Testis (tissue), 3 donors: ENCODE results near the gene ZNF574. TPM values are rescaled to one million over a fixed set of nuclear protein-coding genes. Genes with fewer than 3 reads are reported as not detected.

ENCODE experiments used
- DNase-seq: peaks from one replicate; pipeline ENCODE4 v3.0.0-alpha.2; 2019
- H3K27ac ChIP-seq, 2 donors: fragments of 200-600 bp; sonication (generic); one replicate each; pipeline ENCODE4 v1.5.1; 2019
- H3K27me3 ChIP-seq: fragments of 200-600 bp; sonication (generic); one replicate; pipeline ENCODE4 v1.5.1; 2019
- H3K36me3 ChIP-seq: fragments of 200-600 bp; sonication (generic); one replicate; pipeline ENCODE4 v1.5.1; 2017; ENCODE audit warnings: low read depth; ENCODE audit errors: missing control alignments
- H3K4me1 ChIP-seq: fragments of 200-600 bp; sonication (generic); one replicate; pipeline ENCODE4 v1.5.1; 2019
- H3K4me3 ChIP-seq, 2 donors: fragments of 200-600 bp; sonication (generic); one replicate each; pipeline ENCODE4 v1.5.1; 2017 to 2019
- H3K9me3 ChIP-seq: fragments of 200-600 bp; sonication (generic); one replicate; pipeline ENCODE4 v1.5.1; 2017
- CTCF ChIP-seq, 3 experiments: fragments of 450-650 bp in 2 of 3; fragments of 200-600 bp in 1 of 3; sonication (generic) in 1 of 3; IDR thresholded peaks; one replicate each; pipeline ENCODE4 v1.5.1; 2016 to 2019; ENCODE audit warnings: antibody characterized with exemption in 3 of 3, mild to moderate bottlenecking in 2 of 3, moderate library complexity in 1 of 3
- POLR2A ChIP-seq: fragments of 450-650 bp; IDR thresholded peaks from one replicate; pipeline ENCODE4 v1.6.1; 2017; ENCODE audit warnings: antibody characterized with exemption, mild to moderate bottlenecking, moderate library complexity
- WGBS, 2 donors: methylation state at CpG; one replicate each; pipeline ENCODE4 v1.1.5; 2018; 5-methylcytosine and 5-hydroxymethylcytosine counted together
- intact Hi-C: fragments of 100-400 bp; cut with DNase I; formaldehyde crosslinking; loops from one replicate; pipeline ENCODE4 v1.15.1; 2023; ENCODE audit warnings: low total_unique reads
- polyA plus RNA-seq: library from polyadenylated mRNA; stranded (reverse); fragments of 350-450 nt; fragmentation: Illumina TruSeq; extraction: RNeasy Lipid Tissue Mini Kit (QIAGEN cat#74804); gene quantifications from one replicate; pipeline ENCODE4 v1.2.3, GENCODE V29; 2014; ENCODE audit warnings: low read depth, low replicate concordance; ENCODE audit not compliant: insufficient read depth
- total RNA-seq, 2 donors: library from RNA; depleted of rRNA; stranded (reverse); fragments of >200 nt; gene quantifications; one replicate each; pipeline ENCODE4 v1.2.3, GENCODE V29; 2016

The ZNF574 gene
- total and polyA plus RNA-seq, 3 donors from 2014 or later: 47.4 to 64.8 (median 63.2) TPM

- intact Hi-C loops: no loop called here
- Histone ChIP-seq H3K36me3 (no peaks in the 10 kb centered on the region), H3K4me1 (no peaks in the 10 kb centered on the region), H3K9me3 (no peaks in the 10 kb centered on the region), H3K27ac (no peak overlapping the region), H3K4me3 (no peak overlapping the region), H3K27me3 (no peaks in the 10 kb centered on the region)
- no peak for DNase-seq
- TF ChIP-seq POLR2A: no peak
- TF ChIP-seq CTCF (IDR thresholded peaks at IDR 0.05): no peak
- 79 to 92% methylated on average over 9 to 13 of the region's 13 CpGs for WGBS, 2 donors
Observed at GRCh38 chr19:42059196-42059595, 16.8 kb upstream of the ZNF574 start.

DNA sequence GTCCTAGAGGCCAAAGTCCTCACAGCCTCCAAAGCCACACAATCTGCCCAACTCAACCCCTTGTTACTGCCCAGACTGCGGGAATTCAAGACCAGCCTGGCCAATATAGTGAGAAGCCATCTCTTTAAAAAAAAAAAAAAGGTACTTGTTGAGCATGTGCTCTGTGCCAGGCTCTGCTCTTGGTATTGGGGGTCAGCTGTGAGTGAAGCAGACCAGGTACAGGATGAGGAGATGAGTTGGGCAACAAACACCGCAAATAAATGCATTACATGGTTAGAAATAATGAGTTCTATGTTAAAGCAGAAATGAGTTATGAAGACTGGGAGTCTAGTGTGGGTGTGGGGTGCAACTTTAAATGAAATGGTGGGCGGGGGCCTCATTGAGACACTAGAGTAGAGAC is 15.8 kb upstream of the ZNF574 start:
- Histone ChIP-seq H3K36me3 (no peaks in the 10 kb centered on the region), H3K27me3 (no peaks in the 10 kb centered on the region), H3K4me3 (no peak overlapping the region), H3K27ac (no peak overlapping the region), H3K4me1 (no peaks in the 10 kb centered on the region), H3K9me3 (no peaks in the 10 kb centered on the region)
- DNase-seq: no peak
- intact Hi-C loops: no loop called here
- WGBS, 2 donors: 94 to 96% methylated on average over 3 of the region's 3 CpGs
- TF ChIP-seq CTCF (IDR thresholded peaks at IDR 0.05): no peak
- TF ChIP-seq POLR2A: no peak

DNA sequence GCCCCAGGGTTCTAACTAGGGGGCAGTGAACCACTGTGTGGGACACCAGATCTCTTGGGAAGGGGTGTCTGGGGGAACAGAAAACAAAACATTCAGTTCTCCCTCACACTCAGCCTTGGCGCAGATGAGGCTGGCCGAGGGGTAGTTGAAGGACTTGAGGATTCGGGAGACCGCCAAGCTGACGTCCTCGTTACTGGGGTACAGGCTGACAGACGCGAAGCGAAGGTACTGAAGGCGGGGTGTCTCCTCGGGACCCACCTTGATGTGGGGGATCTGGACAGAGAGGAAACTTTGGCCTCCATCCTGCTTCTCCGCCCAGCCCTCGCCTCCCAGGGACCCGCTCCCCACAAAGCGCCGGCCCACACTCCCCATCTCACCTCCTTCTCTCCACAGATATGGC is 13.6 kb upstream of the ZNF574 start:
- Histone ChIP-seq H3K4me1 (no peaks in the 10 kb centered on the region), H3K4me3 (no peak overlapping the region), H3K27me3 (no peaks in the 10 kb centered on the region), H3K9me3 (no peaks in the 10 kb centered on the region), H3K36me3 (no peaks in the 10 kb centered on the region), H3K27ac (no peak overlapping the region)
- 96 to 99% methylated on average over 16 of the region's 16 CpGs for WGBS, 2 donors
- no peak for DNase-seq
- no peak for TF ChIP-seq CTCF (IDR thresholded peaks at IDR 0.05)
- TF ChIP-seq POLR2A: no peak
- intact Hi-C loops: no loop called here

DNA sequence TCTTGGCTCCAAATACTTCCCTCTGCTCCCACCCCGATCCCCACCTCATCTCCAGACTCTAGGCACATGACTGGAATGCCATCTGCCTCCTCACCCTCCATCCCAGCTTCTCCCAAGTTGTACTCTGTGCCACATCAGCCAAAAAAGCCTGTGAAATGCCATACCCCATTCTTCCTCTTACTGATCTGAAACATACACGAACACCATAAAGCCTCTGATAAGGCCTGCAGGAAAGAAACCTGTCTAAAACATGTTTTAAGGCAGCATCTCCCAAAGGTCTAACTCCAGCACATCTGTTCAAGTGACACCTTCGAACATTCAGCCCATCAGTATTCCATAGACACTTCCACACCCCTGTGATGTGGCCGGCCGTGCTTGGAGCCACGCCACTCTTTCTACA is 11.5 kb upstream of the ZNF574 start:
- DNase-seq: no peak
- H3K4me1 ChIP-seq: no peaks in the 10 kb centered on the region
- TF ChIP-seq CTCF (IDR thresholded peaks at IDR 0.05) (no peak), POLR2A (no peak)
- no peak overlapping the region for H3K4me3 ChIP-seq
- H3K27ac ChIP-seq: no peak overlapping the region
- WGBS, 2 donors: 87 to 93% methylated on average over 6 of the region's 6 CpGs
- no peaks in the 10 kb centered on the region for H3K9me3 ChIP-seq
- H3K36me3 ChIP-seq: no peaks in the 10 kb centered on the region
- no peaks in the 10 kb centered on the region for H3K27me3 ChIP-seq
- intact Hi-C loops: no loop called here

- WGBS, 2 donors: 81 to 89% methylated on average over 6 to 13 of the region's 13 CpGs
- no peak overlapping the region for H3K27ac ChIP-seq
- intact Hi-C loops: no loop called here
Observed at GRCh38 chr19:42065051-42065450, 10.9 kb upstream of the ZNF574 start.

More at GRCh38 chr19:42065051-42065450, 10.9 kb upstream of the ZNF574 start:
- TF ChIP-seq CTCF (IDR thresholded peaks at IDR 0.05) (no peak), POLR2A (no peak)
- Histone ChIP-seq H3K4me3 (no peak overlapping the region), H3K36me3 (no peaks in the 10 kb centered on the region), H3K9me3 (no peaks in the 10 kb centered on the region), H3K4me1 (no peaks in the 10 kb centered on the region), H3K27me3 (no peaks in the 10 kb centered on the region)
- no peak for DNase-seq
